HEK293 (cell line): ENCODE data around the gene RABAC1.
A peak's percentile ranks its signal among the peaks of the same experiment; 100 is the strongest.

Experiments
- CTCF ChIA-PET: fragments of 350-600 bp; formaldehyde crosslinking; extraction: SDS; loops from one replicate; lab custom pipeline; 2021; ENCODE audit warnings: antibody characterized with exemption; lab: Yijun Ruan, JAX
- POLR2A ChIA-PET: fragments of 300-600 bp; formaldehyde crosslinking; extraction: SDS; loops from one replicate; lab custom pipeline; 2020; ENCODE audit warnings: antibody characterized with exemption, inconsistent platforms; lab: Yijun Ruan, JAX
- H3K27ac ChIP-seq: fragments of 200-500 bp; sonication (Bioruptor generic); 2 replicates; pipeline ENCODE4 v1.5.1; 2014; ENCODE audit warnings: low read depth, low read length, control low read depth, inconsistent platforms; ENCODE audit errors: extremely low read depth
- H3K36me3 ChIP-seq, 2 experiments: fragments of 200-500 bp in 1 of 2; sonication (Bioruptor generic) in 1 of 2; 1 replicate in 1 of 2; 2 replicates in 1 of 2; pipeline ENCODE4 v1.5.1; 2014 to 2017; ENCODE audit warnings: inconsistent platforms in 2 of 2, low read length in 2 of 2; ENCODE audit not compliant: control insufficient read depth in 2 of 2, insufficient read depth in 1 of 2
- H3K4me1 ChIP-seq: fragments of 200-500 bp; sonication (Bioruptor generic); 2 replicates; pipeline ENCODE4 v1.5.1; 2014; ENCODE audit warnings: mild to moderate bottlenecking, low read length, inconsistent platforms; ENCODE audit not compliant: control insufficient read depth, insufficient read depth
- H3K4me3 ChIP-seq: 2 replicates; pipeline ENCODE4 v1.5.1; 2011; ENCODE audit warnings: low read depth, mild to moderate bottlenecking, control low read depth, low read length, moderate library complexity
- H3K9me3 ChIP-seq: fragments of 200-500 bp; sonication (Bioruptor generic); 2 replicates; pipeline ENCODE4 v1.5.1; 2014; ENCODE audit warnings: low read depth, low read length, inconsistent platforms; ENCODE audit not compliant: control insufficient read depth, insufficient read depth
- ATF2 ChIP-seq: fragments of 450-650 bp; formaldehyde crosslinking; IDR thresholded peaks from 2 replicates; pipeline ENCODE4 v1.5.1; 2016; ENCODE audit warnings: missing biosample characterization, missing genetic modification characterization, low read depth
- EGR2 ChIP-seq: fragments of 450-650 bp; formaldehyde crosslinking; IDR thresholded peaks from 2 replicates; pipeline ENCODE4 v1.5.1; 2016; ENCODE audit warnings: low read depth, missing biosample characterization, missing genetic modification characterization
- FEZF1 ChIP-seq: fragments of 450-650 bp; formaldehyde crosslinking; IDR thresholded peaks from 2 replicates; pipeline ENCODE4 v1.5.1; 2016; ENCODE audit warnings: missing biosample characterization, missing genetic modification characterization
- KLF1 ChIP-seq: fragments of 450-650 bp; formaldehyde crosslinking; IDR thresholded peaks from 2 replicates; pipeline ENCODE4 v1.5.1; 2016; ENCODE audit warnings: missing biosample characterization, missing genetic modification characterization
- MEIS1 ChIP-seq: sonication (generic); formaldehyde crosslinking; IDR thresholded peaks from 2 replicates; pipeline ENCODE4 v1.8.1; 2022; ENCODE audit warnings: missing genetic modification reagents, mild to moderate bottlenecking, borderline replicate concordance
- PRDM1 ChIP-seq: fragments of 450-650 bp; formaldehyde crosslinking; IDR thresholded peaks from 2 replicates; pipeline ENCODE4; 2016; ENCODE audit warnings: missing biosample characterization, missing genetic modification characterization
- SP3 ChIP-seq: fragments of 450-650 bp; formaldehyde crosslinking; IDR thresholded peaks from 2 replicates; pipeline ENCODE4 v1.5.1; 2016; ENCODE audit warnings: missing biosample characterization, missing genetic modification characterization
- ZBTB44 ChIP-seq: fragments of 450-650 bp; IDR thresholded peaks from 2 replicates; pipeline ENCODE4 v1.5.1; 2018; ENCODE audit warnings: missing biosample characterization, mild to moderate bottlenecking, missing genetic modification characterization
- ZFP37 ChIP-seq: fragments of 450-650 bp; formaldehyde crosslinking; IDR thresholded peaks from 2 replicates; pipeline ENCODE4 v1.5.1; 2016; ENCODE audit warnings: missing biosample characterization, missing genetic modification characterization
- ZNF10 ChIP-seq: fragments of 450-650 bp; formaldehyde crosslinking; IDR thresholded peaks from 2 replicates; pipeline ENCODE4 v1.5.1; 2017; ENCODE audit warnings: missing biosample characterization, missing genetic modification characterization
- ZNF140 ChIP-seq: fragments of 450-650 bp; formaldehyde crosslinking; IDR thresholded peaks from 2 replicates; pipeline ENCODE4 v1.5.1; 2016; ENCODE audit warnings: missing biosample characterization, missing genetic modification characterization
- ZNF16 ChIP-seq: fragments of 450-650 bp; formaldehyde crosslinking; IDR thresholded peaks from 2 replicates; pipeline ENCODE4 v1.5.1; 2016; ENCODE audit warnings: low read depth, missing biosample characterization, missing genetic modification characterization
- ZNF169 ChIP-seq: fragments of 450-650 bp; formaldehyde crosslinking; IDR thresholded peaks from 2 replicates; pipeline ENCODE4 v1.5.1; 2016; ENCODE audit warnings: missing biosample characterization, missing genetic modification characterization
- ZNF248 ChIP-seq: fragments of 450-650 bp; formaldehyde crosslinking; IDR thresholded peaks from 2 replicates; pipeline ENCODE4 v1.5.1; 2017; ENCODE audit warnings: missing biosample characterization, missing genetic modification characterization
- ZNF274 ChIP-seq, 2 experiments: fragments of 200-500 bp in 1 of 2; fragments of 450-650 bp in 1 of 2; sonication (Bioruptor generic) in 1 of 2; formaldehyde crosslinking in 1 of 2; IDR thresholded peaks; 2 replicates each; pipeline versions ENCODE4 v1.5.1 to v1.6.1; 2014 to 2016; ENCODE audit warnings: borderline replicate concordance in 1 of 2, inconsistent platforms in 1 of 2, low read length in 1 of 2, missing biosample characterization in 1 of 2, missing genetic modification characterization in 1 of 2
- ZNF561 ChIP-seq: fragments of 450-650 bp; IDR thresholded peaks from 2 replicates; pipeline ENCODE4 v1.5.1; 2018; ENCODE audit warnings: missing biosample characterization, missing genetic modification characterization, borderline replicate concordance
- ZNF600 ChIP-seq: fragments of 450-650 bp; formaldehyde crosslinking; IDR thresholded peaks from 2 replicates; pipeline ENCODE4 v1.5.1; 2016; ENCODE audit warnings: missing biosample characterization, missing genetic modification characterization
- ZSCAN18 ChIP-seq: fragments of 450-650 bp; formaldehyde crosslinking; IDR thresholded peaks from 2 replicates; pipeline ENCODE4 v1.5.1; 2016; ENCODE audit warnings: missing biosample characterization, missing genetic modification characterization
- ZSCAN30 ChIP-seq: fragments of 450-650 bp; IDR thresholded peaks from 2 replicates; pipeline ENCODE4 v1.5.1; 2018; ENCODE audit warnings: missing biosample characterization, mild to moderate bottlenecking, missing genetic modification characterization, moderate library complexity

Gene RABAC1

GRCh38 chr19:41930926-41931592 is 28.1 kb downstream of the RABAC1 start (continued):
- TF ChIP-seq ZNF561 (tag by site-specific recombination): 0 out of 2 replicates have a peak, but pooled peaks have one; percentile 34
- TF ChIP-seq ZSCAN30 (tag by site-specific recombination): 0 out of 2 replicates have a peak, but pooled peaks have one; percentile 68
- no peak for TF ChIP-seq ZNF140
- TF ChIP-seq, all 188 proteins: peak for 15

GRCh38 chr19:41930322-41930722 is 28.8 kb downstream of the RABAC1 start:
- Histone ChIP-seq H3K27ac (no peak overlapping the region), H3K9me3 (no peaks in the 10 kb centered on the region), H3K4me3 (no peak overlapping the region), H3K36me3 (no peaks in the 10 kb centered on the region), H3K4me1 (peaks cover 4% of the 10 kb centered on the region)
- TF ChIP-seq ZNF600 (peak; percentile 60; the same call in 1 of the 2 replicates), ZNF274 (IDR thresholded peaks at IDR 0.05; ENCODE audit: low read length) (no peak), ZNF274 (tag by site-specific recombination; IDR thresholded peaks at IDR 0.05; ENCODE audit: borderline replicate concordance) (no peak), KLF1 (peak; percentile 79), ZNF16 (tag by site-specific recombination) (no peak), ZSCAN18 (tag by site-specific recombination) (no peak), ZNF169 (tag by site-specific recombination) (no peak), ZNF10 (tag by site-specific recombination) (no peak), FEZF1 (tag by site-specific recombination) (no peak), ZBTB44 (no peak), EGR2 (tag by site-specific recombination) (0 out of 2 replicates have a peak, but pooled peaks have one; percentile 29), ATF2 (tag by site-specific recombination) (no peak), MEIS1 (CRISPR knock-in tag) (no peak), SP3 (tag by site-specific recombination) (no peak)
- CTCF ChIA-PET: interaction anchor here (0.6 to 1.8 kb wide), 8 partner anchors 15 to 874 kb away, joined by 3 to 8 read pairs (median 4); no protein-coding TSS in a partner anchor
- POLR2A ChIA-PET: interaction anchor here (1.2 to 2.0 kb wide), 2 partner anchors 57 to 70 kb away, joined by 4 to 7 read pairs; partner anchors contain the start of gene RPS19

GRCh38 chr19:41929536-41930071 is 29.5 kb downstream of the RABAC1 start:
- ChIA-PET POLR2A (interaction anchor here (0.6 to 2.0 kb wide), 3 partner anchors 57 to 102 kb away, joined by 4 to 7 read pairs (median 7); partner anchors contain the start of gene RPS19), CTCF (interaction anchor here (0.6 to 1.8 kb wide), 8 partner anchors 15 to 1560 kb away, joined by 3 to 5 read pairs (median 4); no protein-coding TSS in a partner anchor)
- no peaks in the 10 kb centered on the region for H3K36me3 ChIP-seq
- H3K4me1 ChIP-seq: peaks cover 4% of the 10 kb centered on the region
- no peak overlapping the region for H3K27ac ChIP-seq
- H3K4me3 ChIP-seq: no peak overlapping the region
- no peaks in the 10 kb centered on the region for H3K9me3 ChIP-seq
- TF ChIP-seq ZFP37 (tag by site-specific recombination) (no peak), ZNF248 (no peak), PRDM1 (tag by site-specific recombination) (peak; percentile 55; the same call in 1 of the 2 replicates)
